Measurements from ENCODE around the gene MUC5B.
"Not testable (repeated sequence)": the region's sequence is repeated elsewhere in the genome, so short reads cannot be mapped to it uniquely, and the experiment has no call there.

MUC5B gene

DNA sequence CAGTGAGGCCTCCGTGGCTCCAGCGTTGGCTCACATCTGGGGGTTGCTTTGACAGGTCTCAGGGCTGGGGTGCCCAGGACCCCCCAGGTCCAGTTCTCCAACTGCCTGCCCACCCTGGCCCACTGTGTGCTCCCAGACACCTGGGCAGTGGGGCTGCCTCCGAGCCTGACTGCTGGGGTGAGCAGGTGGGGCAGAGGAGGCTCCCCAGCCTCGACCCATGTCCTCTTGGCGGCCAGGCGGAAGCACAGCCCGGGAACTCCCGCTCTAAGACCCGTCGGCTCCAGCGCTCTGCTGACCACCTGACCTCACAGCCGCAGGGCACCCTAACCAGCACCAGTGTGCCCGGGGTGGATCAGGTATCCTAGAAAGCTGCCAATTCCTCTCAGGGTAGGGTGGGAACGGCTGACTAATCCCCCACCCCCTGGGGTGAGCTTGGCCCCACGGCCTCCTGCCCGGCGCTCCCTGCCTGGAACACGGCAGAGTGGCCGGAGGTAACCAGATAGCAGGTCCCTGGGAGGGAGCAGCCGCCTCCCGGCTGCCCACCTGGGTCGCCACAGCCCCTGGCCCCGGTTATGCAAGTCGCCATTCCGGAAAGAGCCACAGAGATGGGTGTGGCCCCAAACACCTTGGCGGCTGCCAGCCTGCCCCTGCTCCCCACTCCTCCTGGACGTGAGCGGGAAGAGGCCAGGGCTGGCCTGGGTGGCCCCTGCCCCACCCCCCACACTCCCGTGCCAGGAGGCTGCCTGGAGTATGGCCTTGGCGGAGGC, 19.2 kb upstream of the MUC5B start:
- no peak for DNase-seq (ENCODE audit: low read depth)

DNA sequence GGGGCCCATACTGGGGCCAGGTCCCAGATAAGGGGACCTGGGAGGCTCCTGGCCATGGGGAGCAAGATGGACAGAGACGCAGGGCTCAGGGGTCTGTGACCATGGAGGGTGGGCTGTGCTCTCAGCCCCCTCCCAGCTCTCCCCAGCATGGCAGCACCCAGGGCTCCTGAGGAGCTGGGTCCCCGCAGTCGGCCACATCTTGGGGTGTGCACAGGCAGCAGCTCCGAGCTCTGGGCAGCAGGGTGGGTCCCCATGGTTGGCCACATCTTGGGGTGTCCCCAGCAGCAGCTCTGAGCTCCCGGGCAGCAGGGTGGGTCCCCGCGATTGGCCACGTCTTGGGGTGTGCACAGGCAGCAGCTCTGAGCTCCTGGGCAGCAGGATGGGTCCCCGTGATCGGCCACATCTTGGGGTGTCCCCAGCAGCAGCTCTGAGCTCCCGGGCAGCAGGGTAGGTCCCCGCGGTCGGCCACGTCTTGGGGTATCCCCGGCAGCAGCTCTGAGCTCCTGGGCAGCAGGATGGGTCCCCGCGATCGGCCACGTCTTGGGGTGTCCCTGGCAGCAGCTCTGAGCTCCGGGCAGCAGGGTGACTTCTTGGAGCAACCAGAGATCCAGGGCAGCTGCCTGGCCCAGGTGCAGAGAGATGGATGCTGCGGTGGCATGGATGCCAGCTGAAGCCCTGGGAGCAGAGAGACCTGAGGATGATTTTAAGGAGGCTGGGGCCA, 18.3 kb upstream of the MUC5B start:
- no peak for DNase-seq (ENCODE audit: low read depth)

DNA sequence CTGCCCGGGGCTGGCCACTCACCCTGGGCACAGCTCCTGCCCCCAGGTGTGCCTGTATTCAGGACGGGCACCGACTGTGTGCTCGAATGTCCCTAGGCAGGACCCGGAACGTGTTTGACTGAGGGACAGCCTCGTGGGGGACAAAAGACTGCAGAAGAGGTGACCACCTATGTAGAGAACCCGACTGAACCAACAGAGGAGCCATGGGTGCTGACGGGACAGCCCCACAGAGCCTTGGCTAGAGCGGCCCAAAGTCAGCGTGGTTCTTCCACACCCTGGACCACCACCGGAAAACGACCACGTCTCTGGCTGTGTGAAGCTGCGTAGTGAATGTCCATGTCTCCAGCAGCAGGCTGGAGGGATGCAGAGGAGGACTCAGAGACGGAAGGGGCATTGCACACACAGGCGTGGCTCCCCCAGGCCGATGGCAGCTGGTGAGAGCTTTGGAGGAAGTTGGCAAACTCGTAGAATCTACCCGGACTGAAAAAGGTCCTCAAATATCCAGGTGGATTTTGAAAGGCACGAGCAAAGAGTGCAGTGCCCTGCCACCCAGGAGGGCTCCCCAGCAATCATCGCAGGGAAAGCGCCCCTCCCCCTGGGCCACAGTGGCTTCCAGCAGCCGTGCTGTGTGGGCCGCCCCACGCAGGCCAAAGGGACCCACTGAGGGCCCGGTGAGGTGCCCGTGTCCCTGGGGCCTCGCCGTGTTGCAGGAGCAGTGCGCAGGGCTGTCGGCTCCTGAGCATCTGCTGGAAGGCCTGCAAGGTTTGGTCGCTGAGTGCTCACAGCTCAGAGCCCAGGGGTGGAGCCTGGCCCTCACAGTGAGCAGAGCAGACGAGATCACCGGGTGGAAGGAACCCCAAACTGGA, 17.5 kb upstream of the MUC5B start:
- no peak for DNase-seq (ENCODE audit: low read depth)

DNA sequence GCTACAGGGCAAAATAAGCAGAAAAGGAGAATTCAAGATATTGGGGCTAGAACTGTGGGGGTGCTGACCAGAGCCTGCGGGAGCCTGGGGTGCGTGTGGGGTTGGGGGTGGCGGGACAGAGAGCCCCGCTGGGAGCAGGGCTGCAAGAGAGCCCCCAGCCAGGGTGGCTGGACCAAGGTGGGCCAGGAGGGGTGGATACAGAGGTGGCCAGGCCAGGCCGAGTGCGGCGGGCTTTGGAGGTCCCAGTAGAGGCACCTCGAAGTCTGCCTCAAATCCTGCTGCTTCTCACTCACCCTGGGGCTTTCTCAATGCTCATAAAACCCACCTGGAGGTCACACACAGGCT, 16.9 kb upstream of the MUC5B start:
- DNase-seq (ENCODE audit: low read depth) = no peak

DNA sequence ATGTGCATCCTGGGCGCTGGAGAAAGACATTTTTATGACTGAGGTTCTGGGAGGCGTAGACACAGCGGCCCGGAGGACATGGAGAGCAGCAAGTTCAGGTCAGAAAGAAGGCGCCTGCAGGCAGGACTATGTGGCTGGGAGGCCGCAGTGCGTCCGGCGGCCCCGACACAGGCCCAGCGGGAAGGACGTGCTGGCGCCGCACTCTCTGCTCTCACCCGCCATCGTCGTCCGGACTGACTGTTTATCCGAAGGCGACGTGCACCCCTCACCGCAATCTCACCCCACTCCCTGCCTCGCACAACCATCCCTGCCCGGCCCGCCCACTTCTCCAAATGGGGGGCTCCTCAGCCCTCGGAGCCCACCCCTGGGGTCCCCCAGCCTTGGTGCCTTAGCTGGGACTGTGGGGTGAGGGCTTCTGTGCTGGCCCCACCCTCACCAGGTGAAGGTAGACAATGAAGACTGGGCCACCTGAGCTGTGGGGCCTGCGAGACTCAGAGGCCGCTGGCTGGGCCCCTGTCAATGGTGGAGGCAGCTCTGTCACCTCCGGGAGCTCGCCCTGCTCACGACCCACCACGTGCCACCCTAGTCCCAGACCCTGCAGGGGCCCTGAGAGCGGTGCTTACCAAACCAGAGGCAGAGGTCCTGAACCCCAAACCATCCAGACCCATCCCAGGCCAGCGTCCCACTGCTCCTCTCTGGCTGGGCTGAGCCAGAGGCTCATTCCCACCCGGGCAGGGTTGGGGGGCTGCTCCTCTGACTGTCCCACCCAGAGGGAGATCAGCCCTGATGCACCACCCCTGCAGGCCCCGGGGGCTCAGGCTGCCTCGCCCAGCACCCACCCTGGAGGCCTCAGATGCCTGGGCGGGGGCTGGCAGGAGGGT, 16.2 kb upstream of the MUC5B start:
- DNase-seq (ENCODE audit: low read depth) = no peak

DNA sequence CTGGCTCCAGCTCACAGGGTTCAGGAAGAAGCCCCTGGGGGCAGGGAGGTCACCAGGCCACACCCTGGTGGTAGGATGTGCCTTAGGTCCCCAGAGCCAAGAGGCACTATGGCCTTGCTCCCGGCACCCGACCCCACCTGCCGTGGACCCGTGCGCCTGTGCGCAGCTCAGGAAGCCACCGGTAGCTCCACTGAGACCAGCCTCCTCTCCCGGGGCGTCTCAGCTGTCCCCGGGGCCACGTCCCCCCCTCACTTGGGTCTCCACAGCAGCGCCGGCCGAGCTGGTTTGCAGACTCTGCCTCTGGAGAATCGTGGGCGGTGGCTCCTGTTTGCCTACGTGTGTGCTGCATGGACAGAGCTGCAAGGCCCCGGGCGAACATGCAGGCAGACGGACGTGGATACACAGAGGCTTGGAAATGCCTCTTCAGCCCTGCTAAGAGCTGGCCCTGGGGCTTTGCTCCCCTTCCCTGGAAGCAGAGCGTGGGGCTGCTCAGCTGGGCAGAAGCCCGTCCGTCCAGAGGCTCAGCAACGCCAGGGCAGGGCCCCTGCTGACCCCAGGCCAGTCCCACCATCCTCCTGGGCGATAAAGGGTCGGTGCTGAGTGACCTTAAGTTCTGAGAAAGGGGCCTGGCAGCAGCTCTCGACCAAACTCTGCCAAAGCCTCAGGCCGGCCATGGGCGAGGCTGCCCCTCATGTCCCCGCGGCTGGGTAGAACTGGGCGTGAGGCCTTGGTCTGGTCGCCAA, 15.3 kb upstream of the MUC5B start:
- DNase-seq (ENCODE audit: low read depth) = no peak

DNA sequence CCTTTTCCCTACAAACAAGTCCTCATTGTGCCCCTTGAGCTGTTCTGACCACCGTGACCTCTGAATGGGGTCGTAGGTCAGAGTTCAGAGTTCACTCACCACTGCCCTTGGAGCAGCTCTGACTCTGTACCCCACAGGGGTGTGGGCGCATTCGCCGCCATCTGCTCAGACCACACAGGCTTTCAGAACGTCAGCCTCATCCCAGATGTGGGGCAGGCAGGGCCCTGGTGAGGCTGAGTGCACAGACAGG, 14.8 kb upstream of the MUC5B start:
- no peak for DNase-seq (ENCODE audit: low read depth)

DNA sequence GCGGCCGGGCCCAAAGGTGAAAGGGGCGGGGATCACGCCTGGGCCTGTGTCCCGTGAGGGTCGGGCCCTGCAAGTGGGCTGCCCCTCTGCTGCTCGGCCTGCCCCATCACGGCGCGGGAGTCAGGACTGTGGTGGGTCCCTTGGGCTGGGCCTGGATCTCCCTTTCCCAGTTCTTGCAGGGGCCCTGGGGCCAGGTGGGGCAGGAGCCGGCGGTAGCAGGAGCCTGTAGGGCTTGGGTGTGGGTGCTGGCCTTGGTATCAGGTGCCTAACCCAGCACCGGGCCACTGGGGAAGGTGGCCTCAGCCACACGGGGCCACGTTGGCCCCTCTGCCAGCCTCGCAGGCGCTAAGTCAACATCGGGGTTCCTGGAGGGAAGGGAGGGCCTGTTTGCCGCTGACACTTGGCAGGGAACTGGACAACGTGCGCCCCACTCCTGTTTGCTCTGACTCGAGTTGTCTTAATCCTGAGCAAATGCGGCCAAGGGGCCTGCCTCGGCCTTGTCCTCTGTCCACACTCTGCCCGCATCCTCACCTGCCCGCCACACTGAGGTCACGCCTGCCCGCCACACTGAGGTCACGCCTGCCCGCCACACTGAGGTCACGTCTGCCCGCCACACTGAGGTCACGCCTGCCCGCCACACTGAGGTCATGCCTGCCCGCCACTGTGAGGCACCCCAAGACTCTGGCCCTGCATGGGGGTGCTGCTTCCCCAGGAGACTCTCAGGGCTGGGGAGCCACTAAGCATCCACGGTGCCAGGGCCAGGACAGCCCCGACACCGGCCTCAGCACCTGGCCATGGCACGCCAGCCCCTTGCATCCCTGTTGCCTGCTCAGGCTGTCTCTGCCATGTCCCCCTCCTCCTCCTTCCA, 14.2 kb upstream of the MUC5B start:
- no peak for DNase-seq (ENCODE audit: low read depth)

DNA sequence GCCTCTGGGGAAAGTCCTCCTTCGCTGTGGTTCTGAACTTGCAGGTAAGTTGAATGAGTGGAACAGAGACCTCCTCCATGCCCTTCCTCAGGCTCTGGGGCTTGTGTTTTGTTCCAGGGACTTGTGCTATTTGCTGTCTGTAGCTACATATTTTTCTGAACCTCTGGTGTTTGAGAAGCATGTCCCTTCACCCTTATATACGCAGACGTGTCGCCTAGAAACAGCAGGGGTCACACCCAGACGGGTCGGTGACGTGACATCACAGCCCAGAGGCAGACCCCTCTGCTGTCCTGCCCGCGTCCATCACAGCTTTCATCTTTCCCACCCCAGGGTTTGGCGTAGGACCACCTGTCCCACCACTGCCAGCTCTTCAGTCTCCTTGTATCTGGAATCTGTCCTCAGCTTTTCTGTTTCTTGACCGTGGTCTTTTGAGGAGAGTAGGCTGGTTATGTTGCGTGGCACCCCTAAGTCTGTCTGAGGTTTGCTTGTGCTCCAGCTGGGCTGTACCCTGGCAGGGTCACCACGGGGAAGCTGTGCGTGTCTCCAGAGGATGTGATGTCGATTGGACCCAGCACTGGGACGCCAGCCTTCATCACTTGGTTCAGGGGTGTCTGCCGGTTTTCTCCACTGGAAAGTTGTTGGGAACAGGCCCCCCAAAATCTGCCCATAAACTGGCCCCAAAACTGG, 13.4 kb upstream of the MUC5B start:
- no peak for DNase-seq (ENCODE audit: low read depth)

DNA sequence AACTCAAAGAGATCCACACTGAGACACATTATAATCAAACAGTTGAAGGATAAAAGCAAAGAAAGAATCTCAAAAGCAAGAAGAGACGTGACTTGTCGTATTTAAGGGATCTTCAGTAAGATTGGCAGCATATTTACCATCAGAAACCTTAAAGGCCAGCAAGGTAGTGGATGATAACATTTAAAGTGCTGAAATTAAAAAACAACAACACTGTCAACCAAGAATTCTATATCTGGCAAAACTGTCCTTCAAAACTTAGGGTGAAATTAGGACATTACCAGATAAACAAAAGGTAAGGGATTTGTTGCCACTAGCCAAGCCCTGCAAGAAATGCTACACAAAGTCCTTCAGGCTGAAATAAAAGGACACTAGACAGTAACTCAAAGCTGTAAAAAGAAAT, 11.0 kb upstream of the MUC5B start:
- no peak for DNase-seq (ENCODE audit: low read depth)

DNA sequence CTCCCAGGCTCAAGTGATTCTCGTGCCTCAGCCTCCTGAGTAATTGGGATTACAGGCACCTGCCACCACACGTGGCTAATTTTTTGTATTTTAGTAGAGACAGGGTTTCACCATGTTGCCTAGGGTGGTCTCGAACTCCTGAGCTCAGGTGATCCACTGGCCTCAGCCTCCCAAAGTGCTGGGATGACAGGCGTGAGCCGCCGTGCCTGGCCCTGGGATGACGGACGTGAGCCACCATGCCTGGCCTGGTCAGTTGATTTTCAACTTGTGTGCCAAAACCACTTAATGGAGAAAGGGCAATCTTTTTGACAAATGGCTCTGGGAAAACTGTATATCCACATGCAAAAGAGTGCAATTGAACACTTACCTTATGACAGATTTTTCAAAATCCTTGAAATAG, 7.0 kb upstream of the MUC5B start:
- not testable (repeated sequence) for DNase-seq (ENCODE audit: low read depth)

DNA sequence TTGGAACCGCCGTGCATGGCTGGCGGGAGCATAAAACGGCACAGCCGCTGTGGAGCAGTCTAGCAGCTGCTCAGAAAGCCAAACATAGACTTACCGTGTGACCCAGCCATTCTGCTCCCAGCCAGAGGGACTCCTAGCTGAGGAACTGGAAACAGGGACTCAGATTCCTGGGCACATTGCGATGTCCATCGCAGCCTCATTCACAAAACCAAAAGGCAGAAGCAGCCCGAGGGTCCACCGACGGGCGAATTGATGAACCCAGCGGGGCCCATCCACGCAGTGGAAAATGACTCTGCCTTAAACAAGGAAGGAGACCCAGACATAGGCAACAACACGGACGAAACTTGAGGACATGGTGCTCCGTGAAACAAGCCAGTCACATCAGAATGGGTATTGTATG, 5.7 kb upstream of the MUC5B start:
- DNase-seq (ENCODE audit: low read depth) = no peak

DNA sequence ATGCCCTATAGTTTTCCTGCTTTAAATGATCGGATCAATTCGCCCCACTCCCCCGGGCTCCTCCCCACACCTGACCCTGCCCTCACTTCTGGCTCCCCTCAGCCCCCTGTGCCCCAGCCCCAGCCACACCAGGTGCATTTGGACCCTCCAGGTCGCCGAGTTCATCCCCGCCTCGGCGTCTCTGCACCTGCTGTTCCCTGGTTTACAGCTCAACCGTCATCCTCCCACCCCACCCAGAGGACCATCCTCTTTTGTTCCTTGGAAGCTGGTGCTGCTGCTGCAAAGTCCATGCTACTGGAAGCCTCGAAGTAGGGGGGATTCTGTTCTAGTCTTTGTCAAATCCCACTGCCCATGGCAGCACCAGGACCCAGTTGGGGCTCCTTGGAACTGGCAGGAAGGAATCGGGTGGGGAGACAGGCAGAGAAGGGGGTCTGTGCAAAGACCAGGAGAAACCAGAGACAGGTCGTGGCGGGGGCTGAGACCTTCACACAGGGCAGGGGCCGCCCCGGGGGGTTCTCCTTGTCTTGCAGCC, 4.5 kb upstream of the MUC5B start:
- no peak for DNase-seq (ENCODE audit: low read depth)

DNA sequence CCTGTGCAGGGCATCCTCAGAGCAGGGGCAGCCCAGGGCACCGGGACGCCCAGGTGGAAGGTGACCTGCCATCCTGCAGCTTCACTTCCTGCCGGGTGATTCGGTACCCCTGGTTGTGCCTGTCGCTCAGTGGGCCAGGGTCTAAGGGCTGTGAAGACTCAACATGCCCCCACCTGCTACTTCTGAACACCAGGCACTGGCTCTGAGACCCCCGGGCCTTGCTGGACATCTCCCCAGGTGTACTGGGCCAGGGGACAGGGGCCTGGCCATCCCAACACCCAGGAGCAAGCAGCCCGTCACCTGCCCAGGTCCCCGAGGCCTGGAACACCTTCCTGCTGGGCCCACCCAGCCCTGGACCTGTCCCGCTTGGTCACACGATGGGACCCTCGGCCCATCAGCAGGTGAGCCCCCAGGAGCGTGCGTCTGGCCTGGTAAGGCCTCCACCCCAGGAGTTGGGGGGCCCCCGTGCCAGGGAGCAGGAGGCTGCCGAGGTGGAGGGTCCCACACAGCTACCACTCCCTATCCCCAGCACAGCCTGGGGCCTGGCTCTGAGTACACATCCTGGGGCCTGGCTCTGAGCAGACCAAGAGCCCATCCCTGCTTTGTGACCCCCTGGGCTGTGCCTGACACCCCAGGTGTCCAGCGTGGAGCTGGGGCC, 3.9 kb upstream of the MUC5B start:
- DNase-seq (ENCODE audit: low read depth) = no peak

DNA sequence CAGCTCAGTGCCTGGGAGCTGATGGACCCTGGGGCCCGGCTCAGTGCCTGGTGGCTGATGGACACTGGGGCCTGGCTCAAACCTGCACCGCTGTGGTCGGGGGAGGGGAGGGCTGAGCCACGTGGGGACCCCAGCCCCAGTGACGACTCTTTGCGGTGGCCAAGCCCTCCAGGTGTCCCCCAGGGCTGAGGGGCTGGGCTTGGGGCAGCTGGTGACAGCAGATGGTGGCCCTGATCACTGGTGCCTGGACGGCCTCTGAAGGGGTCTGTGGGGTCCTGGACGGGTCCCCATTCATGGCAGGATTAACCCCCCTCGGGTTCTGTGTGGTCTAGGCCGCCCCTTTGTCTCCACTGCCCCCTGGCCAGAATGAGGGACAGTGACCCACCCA, 3.4 kb upstream of the MUC5B start:
- DNase-seq (ENCODE audit: low read depth) = no peak

DNA sequence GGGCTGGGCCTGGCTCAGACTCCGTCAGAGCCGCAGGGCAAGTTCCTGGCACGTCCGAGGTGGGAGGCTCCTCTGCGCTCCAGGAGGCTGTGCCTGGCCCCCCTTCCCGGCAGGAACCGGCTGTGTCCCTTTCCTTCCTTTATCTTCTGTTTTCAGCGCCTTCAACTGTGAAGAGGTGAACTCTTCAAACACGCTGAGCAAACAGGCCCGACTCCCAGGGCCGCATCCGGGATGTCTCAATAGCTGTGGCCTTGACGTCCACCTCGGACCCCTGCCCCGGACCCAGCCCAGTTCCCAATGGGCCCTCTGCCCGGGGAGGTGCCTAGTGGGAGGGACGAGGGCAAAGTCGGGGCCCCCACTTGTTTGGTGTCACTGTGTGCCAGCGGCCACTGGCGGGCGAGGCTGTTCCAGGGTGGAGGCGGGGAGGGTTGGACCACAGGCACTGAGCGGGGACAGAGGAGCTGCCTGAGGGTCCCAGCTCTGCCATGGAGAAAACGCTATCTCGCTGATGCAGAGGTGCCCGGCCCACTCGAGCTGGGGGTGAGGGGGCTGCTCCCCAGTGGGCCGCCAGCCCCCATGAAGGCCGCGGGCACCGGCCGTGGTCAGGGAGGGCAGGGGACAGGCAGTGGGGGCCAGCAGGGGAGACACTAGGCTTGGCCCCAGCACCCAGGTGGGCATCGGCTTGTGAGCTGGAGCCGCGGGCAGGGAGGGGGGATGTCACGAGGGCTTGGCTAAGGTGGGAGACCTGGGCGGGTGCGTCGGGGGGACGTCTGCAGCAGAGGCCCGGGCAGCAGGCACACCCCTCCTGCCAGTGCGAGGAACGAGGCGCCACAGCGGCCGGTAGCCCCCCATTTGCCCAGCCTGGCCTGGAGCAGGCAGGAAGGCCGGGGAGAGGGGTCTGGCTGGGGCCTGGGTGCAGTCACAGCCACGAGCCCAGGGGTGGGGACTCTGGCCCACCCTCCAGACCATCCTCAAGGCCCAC, 2.7 kb upstream of the MUC5B start:
- no peak for DNase-seq (ENCODE audit: low read depth)

DNA sequence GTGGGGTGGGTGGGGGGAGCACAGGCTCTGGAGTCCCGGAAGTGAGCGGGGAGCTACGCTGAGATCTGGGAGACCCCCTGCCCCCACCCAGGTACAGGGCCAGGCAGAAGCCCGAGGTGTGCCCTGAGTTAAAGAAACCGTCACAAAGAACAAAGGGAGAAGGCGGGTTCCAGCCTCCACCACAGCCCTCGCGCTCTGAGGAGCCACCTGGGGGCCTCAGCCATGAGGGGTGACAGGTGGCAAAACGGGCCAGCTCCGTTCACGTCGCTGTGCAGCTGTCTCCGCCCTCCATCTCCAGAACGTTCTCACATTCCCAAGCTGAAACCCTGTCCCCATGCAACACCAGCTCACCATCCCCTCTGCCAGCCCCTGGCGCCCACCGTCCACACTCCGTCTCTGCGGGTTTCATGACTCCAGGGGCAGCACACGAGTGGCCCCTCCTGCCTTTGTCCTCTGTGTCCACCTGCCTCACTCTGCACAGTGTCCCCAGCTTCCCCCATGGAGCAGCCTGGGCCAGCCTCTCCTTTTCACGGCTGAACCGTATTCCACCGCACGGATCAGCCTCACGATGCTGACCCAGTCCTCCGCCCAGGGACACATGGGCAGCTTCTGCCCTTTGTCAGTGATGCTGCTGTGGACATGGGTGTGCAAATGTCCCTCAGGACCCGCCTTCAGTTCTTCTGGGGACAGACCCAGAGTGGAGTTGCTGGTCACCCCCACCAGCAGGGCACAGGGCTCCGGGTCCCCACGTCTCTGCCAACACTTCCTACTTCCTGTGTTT, 1.7 kb upstream of the MUC5B start:
- no peak for DNase-seq (ENCODE audit: low read depth)
